Mesothelial cell of epicardium (in vitro differentiated cells): ENCODE results near the gene DIAPH3. TPM values are rescaled to one million over a fixed set of nuclear protein-coding genes. Genes with fewer than 3 reads are reported as not detected.
"Not testable (repeated sequence)": the region's sequence is repeated elsewhere in the genome, so short reads cannot be mapped to it uniquely, and the experiment has no call there.

Source experiments
- DNase-seq, 2 experiments: peaks; one replicate each; pipeline ENCODE4 v3.0.0; 2021; ENCODE audit warnings: low spot score in 2 of 2; ENCODE audit not compliant: unreplicated experiment in 2 of 2
- H3K27ac Mint-ChIP-seq: 2 replicates; pipeline ENCODE4 v1.8.0; 2021; ENCODE audit warnings: mixed read lengths
- H3K27me3 Mint-ChIP-seq: 2 replicates; pipeline ENCODE4 v1.8.0; 2021; ENCODE audit warnings: low read depth, mixed read lengths
- H3K36me3 Mint-ChIP-seq: 2 replicates; pipeline ENCODE4 v1.8.0; 2021; ENCODE audit warnings: mixed read lengths
- H3K4me1 Mint-ChIP-seq: 2 replicates; pipeline ENCODE4 v1.8.0; 2021; ENCODE audit warnings: mixed read lengths
- H3K4me3 Mint-ChIP-seq: 2 replicates; pipeline ENCODE4 v1.8.0; 2021; ENCODE audit warnings: mild to moderate bottlenecking, moderate library complexity, mixed read lengths
- H3K9me3 Mint-ChIP-seq: 2 replicates; pipeline ENCODE4 v1.8.0; 2021; ENCODE audit warnings: mixed read lengths
- total RNA-seq: library from RNA; stranded (reverse); gene quantifications from 3 replicates; pipeline ENCODE4 v1.2.1, GENCODE V29; 2021
- TF ChIP-seq, protein P1 (sequence below): fragments of 200-600 bp; sonication (generic); IDR thresholded peaks from one replicate; pipeline ENCODE4 v1.5.0; 2021; ENCODE audit warnings: antibody characterized with exemption; ENCODE audit not compliant: unreplicated experiment

Gene DIAPH3
- total RNA-seq, 1 donor from 2014 or later, result 16.8 TPM

DNA sequence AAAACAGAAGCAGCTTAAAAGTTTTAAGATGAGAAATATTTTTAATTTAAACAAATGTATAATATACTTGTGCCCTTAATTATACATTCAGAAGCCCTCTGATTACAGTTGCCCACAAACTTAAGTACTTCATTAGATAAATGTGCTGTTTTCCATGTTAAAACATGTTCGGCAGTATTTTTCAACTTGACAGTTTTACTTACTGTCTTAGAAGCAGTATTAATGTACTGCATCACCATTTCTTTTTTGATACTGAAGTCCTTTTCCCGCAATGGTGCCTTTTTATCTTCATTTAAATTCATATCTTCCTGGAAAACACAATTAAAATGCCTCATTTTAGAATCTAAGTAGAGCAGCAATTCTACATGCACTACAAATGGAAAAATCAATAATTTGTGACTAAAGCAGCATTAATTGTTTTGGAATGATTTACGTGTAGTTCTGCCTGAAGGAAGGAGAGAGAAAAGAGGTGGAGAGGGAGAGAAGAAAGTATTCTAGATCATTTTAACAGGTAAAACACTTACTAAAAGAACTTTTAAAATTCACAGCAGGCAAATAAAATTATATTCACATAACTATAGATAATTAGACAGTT, 70.2 kb downstream of the DIAPH3 start:
- Mint-ChIP-seq H3K36me3 (peaks cover 8% of the 10 kb centered on the region), H3K27ac (peak overlapping the region; percentile 19), H3K4me3 (no peak overlapping the region), H3K9me3 (no peaks in the 10 kb centered on the region), H3K27me3 (no peaks in the 10 kb centered on the region), H3K4me1 (peaks cover 5% of the 10 kb centered on the region)
- TF ChIP-seq, protein P1, sequence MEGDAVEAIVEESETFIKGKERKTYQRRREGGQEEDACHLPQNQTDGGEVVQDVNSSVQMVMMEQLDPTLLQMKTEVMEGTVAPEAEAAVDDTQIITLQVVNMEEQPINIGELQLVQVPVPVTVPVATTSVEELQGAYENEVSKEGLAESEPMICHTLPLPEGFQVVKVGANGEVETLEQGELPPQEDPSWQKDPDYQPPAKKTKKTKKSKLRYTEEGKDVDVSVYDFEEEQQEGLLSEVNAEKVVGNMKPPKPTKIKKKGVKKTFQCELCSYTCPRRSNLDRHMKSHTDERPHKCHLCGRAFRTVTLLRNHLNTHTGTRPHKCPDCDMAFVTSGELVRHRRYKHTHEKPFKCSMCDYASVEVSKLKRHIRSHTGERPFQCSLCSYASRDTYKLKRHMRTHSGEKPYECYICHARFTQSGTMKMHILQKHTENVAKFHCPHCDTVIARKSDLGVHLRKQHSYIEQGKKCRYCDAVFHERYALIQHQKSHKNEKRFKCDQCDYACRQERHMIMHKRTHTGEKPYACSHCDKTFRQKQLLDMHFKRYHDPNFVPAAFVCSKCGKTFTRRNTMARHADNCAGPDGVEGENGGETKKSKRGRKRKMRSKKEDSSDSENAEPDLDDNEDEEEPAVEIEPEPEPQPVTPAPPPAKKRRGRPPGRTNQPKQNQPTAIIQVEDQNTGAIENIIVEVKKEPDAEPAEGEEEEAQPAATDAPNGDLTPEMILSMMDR, result no peak
- DNase-seq, result no peak

DNA sequence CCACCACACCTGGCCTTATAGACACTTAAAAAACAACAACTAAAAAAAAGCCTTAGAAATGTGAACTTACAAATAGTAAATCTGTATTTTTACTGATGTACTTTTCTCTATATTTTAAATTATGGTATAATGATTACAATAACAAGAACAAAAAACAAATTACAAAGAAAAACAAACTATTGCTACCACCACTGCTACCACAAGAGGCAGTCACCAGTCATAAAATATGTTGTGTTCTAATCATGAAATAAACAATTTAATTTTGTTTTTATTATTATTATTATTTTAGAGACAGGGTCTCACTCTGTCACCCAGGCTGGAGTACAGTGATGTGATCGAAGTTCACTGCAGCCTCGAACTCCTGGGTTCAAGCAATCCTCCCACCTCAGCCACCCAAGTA, 72.2 kb downstream of the DIAPH3 start:
- TF ChIP-seq, protein P1, result no peak
- Mint-ChIP-seq H3K27me3 (no peaks in the 10 kb centered on the region), H3K4me3 (no peak overlapping the region), H3K9me3 (no peaks in the 10 kb centered on the region), H3K27ac (no peak overlapping the region), H3K4me1 (peaks cover 12% of the 10 kb centered on the region), H3K36me3 (peaks cover 3% of the 10 kb centered on the region)
- no peak for DNase-seq

DNA sequence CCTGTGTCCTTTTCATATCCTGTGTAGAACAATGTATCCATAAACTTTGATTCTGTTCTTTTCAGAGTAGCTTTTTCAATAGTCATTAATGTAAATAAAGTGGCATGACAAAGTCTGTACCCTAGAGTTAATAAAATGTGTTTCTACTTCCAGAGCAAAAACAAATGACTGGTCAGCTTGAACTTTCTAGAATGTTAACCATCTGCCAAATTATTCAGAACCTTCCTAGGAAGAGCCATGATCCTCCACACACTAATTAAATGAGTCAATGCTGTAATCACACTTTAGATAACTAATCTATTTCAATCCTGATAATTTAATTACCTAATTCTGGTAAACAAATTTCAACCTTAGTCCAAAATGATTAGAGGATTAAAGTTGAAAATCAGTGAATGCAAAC, 73.2 kb downstream of the DIAPH3 start:
- Mint-ChIP-seq H3K27me3 (no peaks in the 10 kb centered on the region), H3K4me3 (no peak overlapping the region), H3K27ac (peak overlapping the region; percentile 16), H3K36me3 (peaks cover 3% of the 10 kb centered on the region), H3K4me1 (peaks cover 12% of the 10 kb centered on the region), H3K9me3 (no peaks in the 10 kb centered on the region)
- TF ChIP-seq, protein P1, result no peak
- DNase-seq, result no peak

DNA sequence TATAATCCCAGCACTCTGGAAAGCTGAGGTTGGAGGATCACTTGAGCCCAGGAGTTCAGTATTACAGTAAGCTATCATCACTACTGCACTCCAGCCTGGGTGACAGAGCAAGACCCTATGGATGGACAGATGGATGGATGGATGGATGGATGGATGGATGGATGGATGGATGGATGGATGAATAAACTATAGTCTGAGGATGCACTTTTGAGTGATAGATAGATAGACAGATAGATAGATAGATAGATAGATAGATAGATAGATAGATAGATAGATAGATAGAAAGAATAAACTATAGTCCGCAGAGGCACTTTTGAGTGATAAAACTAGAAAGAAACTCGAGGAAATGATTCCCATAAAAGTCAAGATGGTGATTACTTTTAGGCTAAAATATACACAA, 79.9 kb downstream of the DIAPH3 start:
- H3K4me3 Mint-ChIP-seq, H3K27ac Mint-ChIP-seq, H3K4me1 Mint-ChIP-seq, H3K27me3 Mint-ChIP-seq, DNase-seq: not testable (repeated sequence)
- Mint-ChIP-seq H3K36me3 (peaks cover 15% of the 10 kb centered on the region), H3K9me3 (peaks cover 17% of the 10 kb centered on the region)

DNA sequence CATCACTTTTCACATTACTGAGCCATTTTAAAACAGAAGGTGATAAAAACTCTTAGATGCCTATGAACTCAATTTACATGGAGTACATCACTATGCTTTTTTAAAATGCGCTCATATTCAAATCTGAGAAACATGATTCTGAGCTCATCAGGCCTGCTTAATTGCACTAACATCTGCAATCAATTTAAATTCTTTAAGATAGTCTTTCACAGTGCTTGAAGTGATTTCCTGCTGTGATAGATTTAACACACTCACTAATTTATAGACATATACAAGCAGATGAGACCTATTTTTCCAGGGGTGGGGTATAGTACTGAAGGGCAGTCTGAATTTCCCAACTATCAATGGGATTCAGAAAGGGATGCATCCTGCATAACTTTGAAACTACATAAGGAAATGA, 82.9 kb downstream of the DIAPH3 start:
- DNase-seq, result no peak
- H3K9me3 Mint-ChIP-seq, result peaks cover 17% of the 10 kb centered on the region
- no peaks in the 10 kb centered on the region for H3K27me3 Mint-ChIP-seq
- no peaks in the 10 kb centered on the region for H3K4me1 Mint-ChIP-seq
- TF ChIP-seq, protein P1, result no peak
- H3K27ac Mint-ChIP-seq, result no peak overlapping the region
- no peak overlapping the region for H3K4me3 Mint-ChIP-seq
- peaks cover 15% of the 10 kb centered on the region for H3K36me3 Mint-ChIP-seq

DNA sequence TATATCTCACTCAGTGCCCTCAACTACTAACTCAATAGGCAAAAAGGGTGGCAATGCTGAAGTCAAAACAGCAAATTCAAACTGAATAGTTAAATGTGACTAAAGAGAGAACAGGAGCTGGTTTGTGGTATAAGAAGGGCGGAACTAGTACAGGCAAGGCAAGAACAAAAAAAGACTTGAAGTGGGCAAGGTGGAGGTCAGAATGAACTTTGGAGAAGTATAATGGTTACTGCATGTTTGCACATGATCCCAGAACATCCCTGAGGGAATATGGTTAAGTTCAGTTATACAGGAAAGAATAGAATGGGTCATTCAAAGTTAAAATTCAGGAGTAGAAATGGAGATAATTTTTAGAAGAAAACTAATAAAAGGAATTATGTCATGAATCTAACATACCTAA, 85.5 kb downstream of the DIAPH3 start:
- Mint-ChIP-seq H3K36me3 (peaks cover 15% of the 10 kb centered on the region), H3K9me3 (peaks cover 17% of the 10 kb centered on the region), H3K4me3 (no peak overlapping the region), H3K4me1 (no peaks in the 10 kb centered on the region), H3K27me3 (no peaks in the 10 kb centered on the region), H3K27ac (no peak overlapping the region)
- TF ChIP-seq, protein P1, result no peak
- DNase-seq, result no peak
